DND-41 (cell line): ENCODE data around the gene SMAD1.

Experiments
- EZH2 ChIP-seq: IDR thresholded peaks from 3 replicates; pipeline ENCODE4 v1.6.1; 2012; ENCODE audit warnings: borderline replicate concordance, low read depth, mild to moderate bottlenecking, moderate library complexity, low read length, inconsistent platforms; ENCODE audit not compliant: severe bottlenecking
- TF ChIP-seq, protein P1 (sequence below): IDR thresholded peaks from 2 replicates; pipeline ENCODE4 v1.5.1; 2012; ENCODE audit warnings: borderline replicate concordance, low read length, moderate library complexity, mild to moderate bottlenecking; ENCODE audit not compliant: poor library complexity, severe bottlenecking; ENCODE audit errors: extremely low read depth

DNA sequence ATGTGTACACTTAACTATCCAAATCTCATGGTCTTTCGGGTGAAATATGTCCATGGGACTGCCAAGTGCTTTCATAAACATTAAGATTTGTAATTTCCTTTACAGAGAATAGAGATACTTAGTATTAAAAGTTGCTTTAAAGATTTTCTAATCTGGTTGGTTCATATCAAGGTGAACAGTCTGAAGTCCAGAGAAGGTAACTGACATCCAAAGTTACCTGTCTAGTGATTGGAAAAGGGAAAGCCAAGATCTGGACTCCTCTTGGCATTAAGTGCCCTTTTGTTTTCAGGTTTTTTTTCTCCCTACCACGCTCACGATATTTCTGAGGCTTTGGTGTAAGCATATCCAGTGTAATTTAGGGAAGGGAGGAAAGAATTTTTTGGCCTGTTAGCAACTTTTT is 5.0 kb downstream of the SMAD1 start:
- TF ChIP-seq, protein P1, sequence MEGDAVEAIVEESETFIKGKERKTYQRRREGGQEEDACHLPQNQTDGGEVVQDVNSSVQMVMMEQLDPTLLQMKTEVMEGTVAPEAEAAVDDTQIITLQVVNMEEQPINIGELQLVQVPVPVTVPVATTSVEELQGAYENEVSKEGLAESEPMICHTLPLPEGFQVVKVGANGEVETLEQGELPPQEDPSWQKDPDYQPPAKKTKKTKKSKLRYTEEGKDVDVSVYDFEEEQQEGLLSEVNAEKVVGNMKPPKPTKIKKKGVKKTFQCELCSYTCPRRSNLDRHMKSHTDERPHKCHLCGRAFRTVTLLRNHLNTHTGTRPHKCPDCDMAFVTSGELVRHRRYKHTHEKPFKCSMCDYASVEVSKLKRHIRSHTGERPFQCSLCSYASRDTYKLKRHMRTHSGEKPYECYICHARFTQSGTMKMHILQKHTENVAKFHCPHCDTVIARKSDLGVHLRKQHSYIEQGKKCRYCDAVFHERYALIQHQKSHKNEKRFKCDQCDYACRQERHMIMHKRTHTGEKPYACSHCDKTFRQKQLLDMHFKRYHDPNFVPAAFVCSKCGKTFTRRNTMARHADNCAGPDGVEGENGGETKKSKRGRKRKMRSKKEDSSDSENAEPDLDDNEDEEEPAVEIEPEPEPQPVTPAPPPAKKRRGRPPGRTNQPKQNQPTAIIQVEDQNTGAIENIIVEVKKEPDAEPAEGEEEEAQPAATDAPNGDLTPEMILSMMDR, result no peak
- no peak for TF ChIP-seq EZH2
